Activated CD4-positive, alpha-beta T cell treated with anti-CD3 and anti-CD28 coated beads for 4 hours (primary cell): ENCODE results near the gene P2RX1.
A peak's percentile ranks its signal among the peaks of the same experiment; 100 is the strongest.
"Not testable (repeated sequence)": the region's sequence is repeated elsewhere in the genome, so short reads cannot be mapped to it uniquely, and the experiment has no call there.

Source experiments
- DNase-seq, 2 donors: peaks; one replicate each; pipeline ENCODE4 v3.0.0-alpha.2; 2020

The P2RX1 gene

GRCh38 chr17:3951003-3951402 is 34.7 kb upstream of the P2RX1 start:
- DNase-seq = no peak

GRCh38 chr17:3950584-3950983 is 34.3 kb upstream of the P2RX1 start:
- no peak for DNase-seq

GRCh38 chr17:3949418-3949817 is 33.2 kb upstream of the P2RX1 start:
- no peak for DNase-seq

- not testable (repeated sequence) for DNase-seq
Observed at GRCh38 chr17:3948551-3948950, 32.3 kb upstream of the P2RX1 start.

GRCh38 chr17:3947318-3947810 is 31.1 kb upstream of the P2RX1 start:
- DNase-seq = no peak

- no peak for DNase-seq
Observed at GRCh38 chr17:3946711-3947235, 30.5 kb upstream of the P2RX1 start.

- DNase-seq = peak in 1 of 2 donors; percentile 13
Observed at GRCh38 chr17:3944485-3945388, 28.5 kb upstream of the P2RX1 start.

GRCh38 chr17:3943240-3943891 is 27.1 kb upstream of the P2RX1 start:
- no peak for DNase-seq

GRCh38 chr17:3940965-3941698 is 24.9 kb upstream of the P2RX1 start:
- DNase-seq = no peak

- no peak for DNase-seq
Observed at GRCh38 chr17:3937359-3937758, 21.1 kb upstream of the P2RX1 start.

- no peak for DNase-seq
Observed at GRCh38 chr17:3935825-3936355, 19.6 kb upstream of the P2RX1 start.

GRCh38 chr17:3935140-3935542 is 18.9 kb upstream of the P2RX1 start:
- peak in 1 of 2 donors; percentile 18 for DNase-seq

- DNase-seq = no peak
Observed at GRCh38 chr17:3929764-3930163, 13.5 kb upstream of the P2RX1 start.

- no peak for DNase-seq
Observed at GRCh38 chr17:3929181-3929580, 12.9 kb upstream of the P2RX1 start.

- DNase-seq = no peak
Observed at GRCh38 chr17:3928406-3928805, 12.1 kb upstream of the P2RX1 start.

- no peak for DNase-seq
Observed at GRCh38 chr17:3927628-3928340, 11.5 kb upstream of the P2RX1 start.

- DNase-seq = no peak
Observed at GRCh38 chr17:3926860-3927627, 10.8 kb upstream of the P2RX1 start.

GRCh38 chr17:3925684-3926485 is 9.6 kb upstream of the P2RX1 start:
- no peak for DNase-seq

- DNase-seq = no peak
Observed at GRCh38 chr17:3924512-3925350, 8.5 kb upstream of the P2RX1 start.
